Endodermal cell (in vitro differentiated cells): ENCODE results near the gene PCDHA1. TPM values are rescaled to one million over a fixed set of nuclear protein-coding genes. Genes with fewer than 3 reads are reported as not detected.

ENCODE experiments used
- DNase-seq: peaks from one replicate; pipeline ENCODE4 v3.0.0-alpha.2; 2017
- H3K27ac ChIP-seq: 2 replicates; pipeline ENCODE4 v1.5.1; 2013; ENCODE audit warnings: mild to moderate bottlenecking, low read depth, low read length, moderate library complexity
- H3K27me3 ChIP-seq: 2 replicates; pipeline ENCODE4 v1.6.1; 2013; ENCODE audit warnings: mild to moderate bottlenecking, low read length, moderate library complexity; ENCODE audit not compliant: insufficient read depth, control insufficient read depth, poor library complexity, severe bottlenecking
- H3K36me3 ChIP-seq: 2 replicates; pipeline ENCODE4 v1.7.0; 2013; ENCODE audit warnings: mild to moderate bottlenecking, low read length, moderate library complexity; ENCODE audit not compliant: control insufficient read depth, insufficient read depth
- H3K4me1 ChIP-seq: one replicate; pipeline ENCODE4 v1.7.0; 2013; ENCODE audit warnings: low read length; ENCODE audit not compliant: control insufficient read depth, insufficient read depth
- H3K4me3 ChIP-seq: 2 replicates; pipeline ENCODE4 v1.5.1; 2013; ENCODE audit warnings: mild to moderate bottlenecking, low read length, moderate library complexity
- H3K9ac ChIP-seq: 2 replicates; pipeline ENCODE4 v1.6.1; 2013; ENCODE audit warnings: mild to moderate bottlenecking, low read length, moderate library complexity; ENCODE audit not compliant: poor library complexity, severe bottlenecking; ENCODE audit errors: extremely low read depth
- H3K9me3 ChIP-seq: 2 replicates; pipeline ENCODE4 v1.6.1; 2013; ENCODE audit warnings: mild to moderate bottlenecking, low read length, moderate library complexity; ENCODE audit not compliant: control insufficient read depth
- H3K27ac Mint-ChIP-seq: 2 replicates; pipeline ENCODE4 v1.8.0; 2020; ENCODE audit warnings: mixed read lengths
- H3K27me3 Mint-ChIP-seq: 2 replicates; pipeline ENCODE4 v1.8.0; 2021; ENCODE audit warnings: mild to moderate bottlenecking, mixed read lengths; ENCODE audit not compliant: insufficient read depth
- H3K36me3 Mint-ChIP-seq: 2 replicates; pipeline ENCODE4 v1.8.0; 2020; ENCODE audit warnings: low read depth, mixed read lengths
- H3K4me1 Mint-ChIP-seq: 2 replicates; pipeline ENCODE4 v1.8.0; 2020; ENCODE audit warnings: mixed read lengths
- H3K4me3 Mint-ChIP-seq: 2 replicates; pipeline ENCODE4 v1.8.0; 2020; ENCODE audit warnings: mild to moderate bottlenecking, moderate library complexity, mixed read lengths
- H3K9me3 Mint-ChIP-seq: 2 replicates; pipeline ENCODE4 v1.8.0; 2020; ENCODE audit warnings: mild to moderate bottlenecking, mixed read lengths
- WGBS, 2 experiments: methylation state at CpG; one replicate each; pipeline versions ENCODE4 v1.1.5 to v1.1.7; 2013; ENCODE audit warnings: missing lambda C conversion rate in 2 of 2, mixed read lengths in 1 of 2; ENCODE audit not compliant: insufficient coverage in 1 of 2, insufficient read length in 1 of 2; 5-methylcytosine and 5-hydroxymethylcytosine counted together
- total RNA-seq, 2 donors: library from RNA; stranded (reverse); fragmentation: NEBNext Ultra II Directional in 1 of 2; extraction: Animal tissue kit (Norgen Biotek cat#: 25700) in 1 of 2; gene quantifications; 2 replicates in 1 of 2; 3 replicates in 1 of 2; pipeline ENCODE4 v1.2.1, GENCODE V29; 2021
- TF ChIP-seq, protein P1 (sequence below): fragments of 200-600 bp; sonication (generic); conservative IDR thresholded peaks from 2 replicates; pipeline ENCODE4 v1.5.0; 2021; ENCODE audit warnings: antibody characterized with exemption, mild to moderate bottlenecking

The PCDHA1 gene
- total RNA-seq, 2 donors from 2014 or later = 0.18 to 2.9 TPM

DNA sequence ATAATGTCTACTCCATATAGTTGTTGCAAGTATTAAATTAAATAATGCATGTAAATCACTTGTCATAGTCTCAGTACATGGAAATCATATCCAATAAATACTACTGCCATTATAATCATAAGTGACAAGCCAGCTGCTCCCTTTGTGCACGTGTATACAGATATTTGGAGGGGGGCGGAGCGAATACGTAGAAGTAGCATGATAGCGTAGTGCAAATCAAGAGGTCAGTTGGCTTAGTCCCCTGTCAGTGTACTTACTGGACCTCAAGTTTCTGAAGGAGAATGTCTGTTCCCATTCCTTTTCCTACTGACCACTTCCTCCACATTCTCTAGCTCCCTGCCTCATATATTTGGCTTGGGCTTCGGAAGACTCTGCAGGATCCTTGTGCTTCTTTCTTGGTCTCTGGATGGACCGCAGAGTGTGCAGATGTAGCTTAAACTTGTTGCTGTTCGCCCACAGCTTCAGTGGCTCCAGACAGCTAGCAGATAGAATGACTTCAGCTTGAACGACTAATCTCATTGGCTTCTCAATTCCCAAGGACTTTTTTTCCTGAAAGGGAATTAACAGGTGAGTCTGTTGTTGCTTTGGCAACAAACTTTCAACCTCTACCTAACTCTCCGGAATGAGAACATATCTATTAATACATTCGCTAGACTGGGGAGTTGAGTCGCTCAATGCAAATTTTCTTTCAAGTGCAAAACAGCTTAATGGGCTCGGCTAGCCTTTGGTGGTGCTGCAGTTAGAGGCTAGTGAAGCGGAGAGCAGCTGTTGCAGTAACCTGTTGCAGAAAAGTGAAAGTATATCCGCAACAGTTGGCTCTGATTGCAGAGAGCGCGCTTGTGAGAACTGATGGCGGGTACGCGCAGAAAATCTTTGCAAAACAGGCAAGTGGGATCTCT lies 264.9 kb downstream of the PCDHA1 start, which contains the start of gene PCDHB1:
Gene PCDHB1, plus strand, starts transcription at position 753 of the 899 bp plus-strand sequence. Its CDS starts 97 bp downstream, at position 850.
- Histone ChIP-seq H3K27ac (no peak within 1 kb of the TSS), H3K36me3 (no peaks in the 10 kb centered on the region), H3K4me1 (no peaks in the 10 kb centered on the region), H3K9me3 (no peaks in the 10 kb centered on the region), H3K9ac (no peak within 1 kb of the TSS), H3K27me3 (peaks cover 35% of the 10 kb centered on the region), H3K4me3 (peak within 1 kb of the TSS; percentile 84)
- 12 to 14% methylated on average over 18 to 20 of the region's 20 CpGs for WGBS, 2 experiments
- H3K27ac Mint-ChIP-seq = no peak within 1 kb of the TSS
- no peaks in the 10 kb centered on the region for H3K9me3 Mint-ChIP-seq
- peak within 1 kb of the TSS; percentile 64 for H3K4me3 Mint-ChIP-seq
- DNase-seq = peak; percentile 73
- no peaks in the 10 kb centered on the region for H3K36me3 Mint-ChIP-seq
- TF ChIP-seq, protein P1, sequence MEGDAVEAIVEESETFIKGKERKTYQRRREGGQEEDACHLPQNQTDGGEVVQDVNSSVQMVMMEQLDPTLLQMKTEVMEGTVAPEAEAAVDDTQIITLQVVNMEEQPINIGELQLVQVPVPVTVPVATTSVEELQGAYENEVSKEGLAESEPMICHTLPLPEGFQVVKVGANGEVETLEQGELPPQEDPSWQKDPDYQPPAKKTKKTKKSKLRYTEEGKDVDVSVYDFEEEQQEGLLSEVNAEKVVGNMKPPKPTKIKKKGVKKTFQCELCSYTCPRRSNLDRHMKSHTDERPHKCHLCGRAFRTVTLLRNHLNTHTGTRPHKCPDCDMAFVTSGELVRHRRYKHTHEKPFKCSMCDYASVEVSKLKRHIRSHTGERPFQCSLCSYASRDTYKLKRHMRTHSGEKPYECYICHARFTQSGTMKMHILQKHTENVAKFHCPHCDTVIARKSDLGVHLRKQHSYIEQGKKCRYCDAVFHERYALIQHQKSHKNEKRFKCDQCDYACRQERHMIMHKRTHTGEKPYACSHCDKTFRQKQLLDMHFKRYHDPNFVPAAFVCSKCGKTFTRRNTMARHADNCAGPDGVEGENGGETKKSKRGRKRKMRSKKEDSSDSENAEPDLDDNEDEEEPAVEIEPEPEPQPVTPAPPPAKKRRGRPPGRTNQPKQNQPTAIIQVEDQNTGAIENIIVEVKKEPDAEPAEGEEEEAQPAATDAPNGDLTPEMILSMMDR = no peak
- peaks cover 5% of the 10 kb centered on the region for H3K4me1 Mint-ChIP-seq
- peaks cover 66% of the 10 kb centered on the region for H3K27me3 Mint-ChIP-seq

DNA sequence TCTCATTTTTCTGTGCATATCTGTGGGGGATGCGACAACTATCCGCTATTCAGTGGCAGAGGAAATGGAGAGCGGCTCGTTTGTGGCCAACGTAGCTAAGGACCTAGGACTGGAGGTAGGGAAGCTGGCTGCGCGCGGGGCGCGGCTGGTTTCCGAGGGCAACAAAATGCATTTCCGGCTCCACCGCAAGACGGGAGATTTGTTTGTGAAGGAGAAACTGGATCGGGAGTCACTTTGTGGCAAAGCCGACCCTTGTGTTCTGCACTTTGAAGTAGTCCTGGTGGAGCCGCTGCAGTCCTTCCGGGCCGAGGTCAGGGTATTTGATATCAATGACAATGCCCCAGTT lies 265.6 kb downstream of the PCDHA1 start:
- peak overlapping the region; percentile 84 for H3K4me3 ChIP-seq
- H3K4me3 Mint-ChIP-seq = peak overlapping the region; percentile 64
- H3K36me3 Mint-ChIP-seq = no peaks in the 10 kb centered on the region
- H3K4me1 ChIP-seq = no peaks in the 10 kb centered on the region
- no peak overlapping the region for H3K27ac ChIP-seq
- peaks cover 62% of the 10 kb centered on the region for H3K27me3 Mint-ChIP-seq
- no peaks in the 10 kb centered on the region for H3K36me3 ChIP-seq
- no peaks in the 10 kb centered on the region for H3K9me3 Mint-ChIP-seq
- peaks cover 35% of the 10 kb centered on the region for H3K27me3 ChIP-seq
- no peak overlapping the region for H3K9ac ChIP-seq
- no peak overlapping the region for H3K27ac Mint-ChIP-seq
- DNase-seq = peak; percentile 75
- peaks cover 5% of the 10 kb centered on the region for H3K4me1 Mint-ChIP-seq
- 12 to 13% methylated on average over 19 of the region's 19 CpGs for WGBS, 2 experiments
- H3K9me3 ChIP-seq = no peaks in the 10 kb centered on the region
- TF ChIP-seq, protein P1 = no peak

Other genes with a start within 250 kb of the PCDHA1 start
- gene EIF4EBP3, start 238.5 kb upstream of the PCDHA1 start, total RNA-seq = 1 to 10 TPM; 5.1 to 6.3 TPM
- 10 to 100 TPM; 40.5 to 42.9 TPM for gene SRA1, start 228.7 kb upstream of the PCDHA1 start, total RNA-seq
- gene APBB3, start 221.5 kb upstream of the PCDHA1 start, total RNA-seq = 10 to 100 TPM; 36.4 to 41.4 TPM
- gene SLC35A4, start 221.3 kb upstream of the PCDHA1 start, total RNA-seq = 10 to 100 TPM; 61.6 to 68.9 TPM
- gene CD14, start 153.0 kb upstream of the PCDHA1 start, total RNA-seq = under 1 TPM in 1 of 2 donors, not detected in 1; 0.18 TPM
- 10 to 100 TPM; 29.3 to 34.6 TPM for gene TMCO6, start 146.7 kb upstream of the PCDHA1 start, total RNA-seq
- 10 to 100 TPM; 75.5 to 82.2 TPM for gene NDUFA2, start 138.5 kb upstream of the PCDHA1 start, total RNA-seq
- 10 to 100 TPM; 68.9 to 76.8 TPM for gene IK, start 138.3 kb upstream of the PCDHA1 start, total RNA-seq
- 10 to 100 TPM; 20.4 to 23.1 TPM for gene WDR55, start 121.2 kb upstream of the PCDHA1 start, total RNA-seq
- gene DND1, start 112.6 kb upstream of the PCDHA1 start, total RNA-seq = 1 to 10 TPM; 1.1 to 1.6 TPM
- 10 to 100 TPM; 48.0 to 52.1 TPM for gene HARS1, start 94.8 kb upstream of the PCDHA1 start, total RNA-seq
- 10 to 100 TPM; 30.9 to 35.5 TPM for gene HARS2, start 94.7 kb upstream of the PCDHA1 start, total RNA-seq
- 10 to 100 TPM; 62.6 to 73.1 TPM for gene ZMAT2, start 85.7 kb upstream of the PCDHA1 start, total RNA-seq
- gene PCDHA2, start 8.7 kb downstream of the PCDHA1 start, total RNA-seq = 1 to 10 TPM; 1.4 to 2.3 TPM
- 1 to 10 TPM; 1.3 to 2.8 TPM for gene PCDHA3, start 14.9 kb downstream of the PCDHA1 start, total RNA-seq
- 1 to 10 TPM; 5.6 to 6.3 TPM for gene PCDHA4, start 20.9 kb downstream of the PCDHA1 start, total RNA-seq
- 1 to 10 TPM; 1.8 to 1.9 TPM for gene PCDHA5, start 35.5 kb downstream of the PCDHA1 start, total RNA-seq
- gene PCDHA6, start 41.8 kb downstream of the PCDHA1 start, total RNA-seq = 1 to 10 TPM; 6.2 to 6.5 TPM
- 1 to 10 TPM; 2.5 to 6.6 TPM for gene PCDHA7, start 48.1 kb downstream of the PCDHA1 start, total RNA-seq
- 1 to 10 TPM in 1 of 2 donors, under 1 TPM in 1; 0.71 to 2.5 TPM for gene PCDHA8, start 55.0 kb downstream of the PCDHA1 start, total RNA-seq
- 1 to 10 TPM in 1 of 2 donors, under 1 TPM in 1; 0.60 to 2.6 TPM for gene PCDHA9, start 62.2 kb downstream of the PCDHA1 start, total RNA-seq
- 10 to 100 TPM; 10.2 to 17.7 TPM for gene PCDHA10, start 69.8 kb downstream of the PCDHA1 start, total RNA-seq
- gene PCDHA11, start 82.8 kb downstream of the PCDHA1 start, total RNA-seq = 10 to 100 TPM in 1 of 2 donors, 1 to 10 TPM in 1; 4.7 to 11.7 TPM
- 10 to 100 TPM; 11.2 to 13.8 TPM for gene PCDHA12, start 89.2 kb downstream of the PCDHA1 start, total RNA-seq
- gene PCDHA13, start 96.0 kb downstream of the PCDHA1 start, total RNA-seq = 1 to 10 TPM; 1.2 to 3.8 TPM
- 1 to 10 TPM; 3.2 to 6.1 TPM for gene PCDHAC1, start 140.2 kb downstream of the PCDHA1 start, total RNA-seq
- 1 to 10 TPM in 1 of 2 donors, under 1 TPM in 1; 0.49 to 2.4 TPM for gene PCDHAC2, start 180.3 kb downstream of the PCDHA1 start, total RNA-seq